Psoas muscle (tissue), 8 donors: Measurements from ENCODE around the gene CHAF1A. TPM values are rescaled to one million over a fixed set of nuclear protein-coding genes. Genes with fewer than 3 reads are reported as not detected.

Experiments
- ATAC-seq, 4 donors: fragments of 200-7000 bp; cut with Tn5 transposase; one replicate each; pipeline ENCODE4 v1.9.1; 2020; ENCODE audit warnings: moderate library complexity in 3 of 4, mild to moderate bottlenecking in 2 of 4
- DNase-seq, 2 donors: peaks; one replicate each; pipeline ENCODE4 v3.0.0-alpha.2; 2020
- H3K27ac ChIP-seq: fragments of 200-600 bp; one replicate; pipeline ENCODE4 v1.8.0; 2022
- H3K27me3 ChIP-seq, 3 donors: fragments of 200-600 bp in 1 of 3; one replicate each; pipeline versions ENCODE4 v1.6.1 to v1.8.0; 2013 to 2022; ENCODE audit warnings: low read length in 2 of 3, mild to moderate bottlenecking in 2 of 3, moderate library complexity in 1 of 3; ENCODE audit not compliant: insufficient read depth in 3 of 3
- H3K36me3 ChIP-seq, 2 donors: fragments of 200-600 bp in 1 of 2; one replicate each; pipeline versions ENCODE4 v1.6.1 to v1.8.0; 2013 to 2022; ENCODE audit warnings: low read depth in 1 of 2, mild to moderate bottlenecking in 1 of 2, moderate library complexity in 1 of 2; ENCODE audit not compliant: insufficient read depth in 1 of 2
- H3K4me1 ChIP-seq: fragments of 200-600 bp; one replicate; pipeline ENCODE4 v1.8.0; 2022
- H3K4me3 ChIP-seq: fragments of 200-600 bp; one replicate; pipeline ENCODE4 v1.8.0; 2022; ENCODE audit warnings: mild to moderate bottlenecking
- H3K9me3 ChIP-seq: fragments of 200-600 bp; one replicate; pipeline ENCODE4 v1.8.0; 2022
- CTCF ChIP-seq: fragments of 200-600 bp; IDR thresholded peaks from one replicate; pipeline ENCODE4 v1.8.0; 2022; ENCODE audit warnings: antibody characterized with exemption
- WGBS, 3 donors: extraction: QIAGEN DNeasy Blood & Tissue Kit; methylation state at CpG; one replicate each; pipeline versions ENCODE4 v1.1.6 to v1.1.7; 2013; 5-methylcytosine and 5-hydroxymethylcytosine counted together
- intact Hi-C, 2 donors: fragments of 100-400 bp; cut with DNase I; formaldehyde crosslinking; loops; one replicate each; pipeline versions ENCODE4 v1.11.0 to v1.14.2; 2022
- polyA plus RNA-seq, 3 donors: library from polyadenylated mRNA; stranded (reverse); fragments of 200-250 nt; gene quantifications; one replicate each; pipeline ENCODE4 v1.2.3, GENCODE V29; 2013
- total RNA-seq, 4 donors: library from RNA; stranded (reverse); fragmentation: NEBNext Ultra II Directional in 2 of 4; extraction: Animal tissue kit (Norgen Biotek cat#: 25700) in 2 of 4; gene quantifications; one replicate each; pipeline versions ENCODE4 v1.2.1 to v1.2.4, GENCODE V29; 2021 to 2023
- donor health status: healthy with polysubstance abuse.
- donor health status: DM: no; HTN: no; CAD: no; lungs with moderate emphysema.
- donor health status: Bipolar disorder and iron deficiency.
- donor health status: healthy.
- donor health status: DM: yes; HTN: yes; CAD: no.
- donor health status: DM: no; HTN: no; CAD: no.
- donor health status: DM: no; HTN: no; CAD: no.
- donor health status: DM: yes; HTN: yes; CAD: no.

The CHAF1A gene
- total and polyA plus RNA-seq, 7 donors: 5.6 to 12.8 (median 7.5) TPM

GRCh38 chr19:4482721-4483364 lies 80.4 kb downstream of the CHAF1A start:
- Histone ChIP-seq H3K4me1 (no peaks in the 10 kb centered on the region), H3K27me3 (no peaks in the 10 kb centered on the region), H3K27ac (no peak overlapping the region), H3K9me3 (no peaks in the 10 kb centered on the region), H3K4me3 (no peak overlapping the region), H3K36me3 (peaks cover 0 to 42% of the 10 kb centered on the region in 2 donors)
- intact Hi-C loops: no loop called here
- whole genome bisulfite sequencing, 3 donors: 92 to 94% (median 93%) methylated on average over 35 of the region's 35 CpGs
- ATAC-seq (no peak), DNase-seq (no peak)
- TF ChIP-seq CTCF: no peak

GRCh38 chr19:4483385-4483784 lies 80.9 kb downstream of the CHAF1A start:
- no peak for TF ChIP-seq CTCF
- H3K36me3 ChIP-seq: peaks cover 0 to 38% of the 10 kb centered on the region in 2 donors
- DNase-seq (no peak), ATAC-seq (no peak)
- H3K27me3 ChIP-seq: no peaks in the 10 kb centered on the region
- H3K4me1 ChIP-seq: no peaks in the 10 kb centered on the region
- H3K9me3 ChIP-seq: no peaks in the 10 kb centered on the region
- WGBS, 3 donors: 84 to 92% (median 88%) methylated on average over 17 to 19 of the region's 19 CpGs
- intact Hi-C loops: no loop called here
- H3K4me3 ChIP-seq: no peak overlapping the region
- H3K27ac ChIP-seq: no peak overlapping the region

- intact Hi-C loops: no loop called here
- Histone ChIP-seq H3K27me3 (no peaks in the 10 kb centered on the region), H3K4me3 (no peak overlapping the region), H3K9me3 (no peaks in the 10 kb centered on the region), H3K4me1 (no peaks in the 10 kb centered on the region), H3K27ac (no peak overlapping the region), H3K36me3 (peaks cover 0 to 47% of the 10 kb centered on the region in 2 donors)
- no peak for TF ChIP-seq CTCF
- ATAC-seq: no peak
- DNase-seq: no peak
- 82 to 87% (median 83%) methylated on average over 11 of the region's 11 CpGs for WGBS, 3 donors
These were observed 85.1 kb downstream of the CHAF1A start for GRCh38 chr19:4487572-4487971.

- no peak overlapping the region for H3K27ac ChIP-seq
- no peaks in the 10 kb centered on the region for H3K9me3 ChIP-seq
- H3K27me3 ChIP-seq: no peaks in the 10 kb centered on the region
- no peak for TF ChIP-seq CTCF
- WGBS, 3 donors: 90 to 94% (median 93%) methylated on average over 27 to 29 of the region's 29 CpGs
- H3K4me3 ChIP-seq: no peak overlapping the region
- ATAC-seq (no peak), DNase-seq (no peak)
- H3K36me3 ChIP-seq: peaks cover 0 to 43% of the 10 kb centered on the region in 2 donors
- intact Hi-C loops: no loop called here
- no peaks in the 10 kb centered on the region for H3K4me1 ChIP-seq
These were observed 86.1 kb downstream of the CHAF1A start for GRCh38 chr19:4488496-4488895.

- Histone ChIP-seq H3K9me3 (no peaks in the 10 kb centered on the region), H3K27me3 (no peaks in the 10 kb centered on the region), H3K36me3 (peaks cover 4 to 58% of the 10 kb centered on the region in 2 donors), H3K4me3 (no peak overlapping the region), H3K4me1 (no peaks in the 10 kb centered on the region), H3K27ac (no peak overlapping the region)
- no peak for ATAC-seq
- intact Hi-C loops: no loop called here
- no peak for TF ChIP-seq CTCF
- no peak for DNase-seq
- WGBS, 3 donors: 97 to 99% (median 97%) methylated on average over 21 of the region's 21 CpGs
These were observed 89.0 kb downstream of the CHAF1A start for GRCh38 chr19:4491446-4491845.
